ENCODE data around the gene TTLL11. TPM values are rescaled to one million over a fixed set of nuclear protein-coding genes. Genes with fewer than 3 reads are reported as not detected.

The TTLL11 gene
- total RNA-seq, 1 experiment from 2014 or later, result 1.5 TPM

DNA sequence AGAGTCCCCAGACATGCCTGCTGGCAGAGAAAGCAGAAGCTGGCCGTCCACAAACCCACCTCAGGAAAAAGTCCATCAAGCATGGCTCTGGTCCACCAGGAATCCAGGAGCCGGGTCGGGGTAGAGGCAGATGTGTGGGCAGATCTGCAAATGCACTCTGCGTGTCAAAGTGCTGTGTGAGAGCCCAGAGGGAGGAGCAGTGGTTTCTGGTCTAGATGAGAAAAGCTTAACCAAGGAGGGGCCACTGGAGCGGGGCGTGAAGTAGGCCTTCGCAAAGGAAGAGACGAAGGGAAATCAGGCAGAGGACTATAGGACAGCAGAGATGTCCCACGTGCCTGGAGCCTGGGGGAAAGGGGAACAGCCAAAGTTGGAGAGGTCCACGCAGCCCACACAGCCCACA is 40.0 kb downstream of the TTLL11 start:
- Histone ChIP-seq H3K9ac (ENCODE audit: extremely low read depth, insufficient read length, low read length) (no peak overlapping the region), H2AFZ (ENCODE audit: low read length) (no peak overlapping the region), H4K8ac (replicated peaks; ENCODE audit: insufficient read length, low read depth, low read length) (no peak overlapping the region), H3K79me1 (ENCODE audit: insufficient read depth, low read depth, low read length, poor library complexity, severe bottlenecking) (no peaks in the 10 kb centered on the region), H2BK5ac (ENCODE audit: insufficient read length, low read length) (no peak overlapping the region), H3K9me3 (ENCODE audit: control insufficient read depth, low read depth, low read length) (no peaks in the 10 kb centered on the region), H3K27ac (ENCODE audit: insufficient read length, low read depth, low read length) (no peak overlapping the region), H2BK12ac (ENCODE audit: insufficient read length, low read depth, low read length) (no peak overlapping the region), H3K4ac (ENCODE audit: low read depth, low read length) (no peak overlapping the region), H2BK120ac (ENCODE audit: low read depth, low read length, poor library complexity, severe bottlenecking) (no peak overlapping the region), H2BK20ac (ENCODE audit: low read depth, low read length, poor library complexity, severe bottlenecking) (no peak overlapping the region), H2AK5ac (ENCODE audit: insufficient read length, low read length) (no peak overlapping the region), H3K4me2 (ENCODE audit: insufficient read depth, insufficient read length, low read length) (no peak overlapping the region), H3K23me2 (ENCODE audit: insufficient read length, low read depth, low read length, poor library complexity, severe bottlenecking) (no peaks in the 10 kb centered on the region), H3K23ac (ENCODE audit: insufficient read length, low read depth, low read length) (no peak overlapping the region), H3K14ac (ENCODE audit: insufficient read depth, low read length) (no peak overlapping the region), H4K20me1 (ENCODE audit: control insufficient read depth, insufficient read depth, insufficient read length) (no peaks in the 10 kb centered on the region), H3K27me3 (ENCODE audit: insufficient read depth, low read length) (no peaks in the 10 kb centered on the region), H2BK15ac (ENCODE audit: low read depth, low read length) (no peak overlapping the region), H3K4me1 (ENCODE audit: insufficient read depth, low read length) (no peaks in the 10 kb centered on the region), H4K5ac (ENCODE audit: insufficient read length, low read depth, low read length) (no peak overlapping the region), H3K79me2 (ENCODE audit: insufficient read depth, low read length) (no peaks in the 10 kb centered on the region), H3T11ph (ENCODE audit: low read length) (no peak overlapping the region), H3K56ac (ENCODE audit: insufficient read length, low read depth, low read length) (no peak overlapping the region), H4K91ac (ENCODE audit: insufficient read length, low read depth, low read length) (no peak overlapping the region), H3K18ac (ENCODE audit: insufficient read length, low read depth, low read length) (no peak overlapping the region)
- Mint-ChIP-seq H3K4me1 (peaks cover 4 to 5% of the 10 kb centered on the region in 2 experiments; a peak in 1 of 4 replicates), H3K27ac (peak overlapping the region in 1 of 3 experiments; percentile 54; a peak in 1 of 7 replicates), H3K36me3 (ENCODE audit: insufficient read depth in 1 of 3, low read depth in 3 of 3) (no peaks in the 10 kb centered on the region), H3K4me3 (no peak overlapping the region), H3K9me3 (no peaks in the 10 kb centered on the region), H3K27me3 (ENCODE audit: low read depth) (no peaks in the 10 kb centered on the region)
- TF ChIP-seq, protein P1, sequence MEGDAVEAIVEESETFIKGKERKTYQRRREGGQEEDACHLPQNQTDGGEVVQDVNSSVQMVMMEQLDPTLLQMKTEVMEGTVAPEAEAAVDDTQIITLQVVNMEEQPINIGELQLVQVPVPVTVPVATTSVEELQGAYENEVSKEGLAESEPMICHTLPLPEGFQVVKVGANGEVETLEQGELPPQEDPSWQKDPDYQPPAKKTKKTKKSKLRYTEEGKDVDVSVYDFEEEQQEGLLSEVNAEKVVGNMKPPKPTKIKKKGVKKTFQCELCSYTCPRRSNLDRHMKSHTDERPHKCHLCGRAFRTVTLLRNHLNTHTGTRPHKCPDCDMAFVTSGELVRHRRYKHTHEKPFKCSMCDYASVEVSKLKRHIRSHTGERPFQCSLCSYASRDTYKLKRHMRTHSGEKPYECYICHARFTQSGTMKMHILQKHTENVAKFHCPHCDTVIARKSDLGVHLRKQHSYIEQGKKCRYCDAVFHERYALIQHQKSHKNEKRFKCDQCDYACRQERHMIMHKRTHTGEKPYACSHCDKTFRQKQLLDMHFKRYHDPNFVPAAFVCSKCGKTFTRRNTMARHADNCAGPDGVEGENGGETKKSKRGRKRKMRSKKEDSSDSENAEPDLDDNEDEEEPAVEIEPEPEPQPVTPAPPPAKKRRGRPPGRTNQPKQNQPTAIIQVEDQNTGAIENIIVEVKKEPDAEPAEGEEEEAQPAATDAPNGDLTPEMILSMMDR (conservative IDR thresholded peaks at IDR 0.05), result no peak
- WGBS (ENCODE audit: extremely low coverage, insufficient read length, low lambda C conversion rate), result no CpG with 5 or more reads among the region's 10 CpGs
- no peak for DNase-seq

All from H9 (cell line).